HL-60/S4 treated with retinoic acid at 250 ng/mL for 4 days and 3 days (cell line): Measurements from ENCODE around the gene OSBPL5.

Experiments
- in situ Hi-C: fragments of 300-500 bp; cut with MboI; formaldehyde crosslinking; loops from 2 replicates; pipeline ENCODE4 v1.7.0; 2022; ENCODE audit warnings: low sequenced_read_pairs

The OSBPL5 gene

GRCh38 chr11:3060436-3061025, 104.6 kb downstream of the OSBPL5 start:
- in situ Hi-C loops = no loop called here

- in situ Hi-C loops = no loop called here
Observed at GRCh38 chr11:3058753-3059664, 106.1 kb downstream of the OSBPL5 start.

- in situ Hi-C loops = no loop called here
Observed at GRCh38 chr11:3057069-3057963, 107.8 kb downstream of the OSBPL5 start, which contains the start of gene CARS1. Gene CARS1, minus strand, starts transcription at chr11:3057423. Its CDS starts 56 bp downstream, at chr11:3057367.

- in situ Hi-C loops = no loop called here
Observed at GRCh38 chr11:3056296-3057068, 108.6 kb downstream of the OSBPL5 start.

GRCh38 chr11:3055891-3056290, 109.2 kb downstream of the OSBPL5 start:
- in situ Hi-C loops = no loop called here

- in situ Hi-C loops = no loop called here
Observed at GRCh38 chr11:3052567-3052966, 112.5 kb downstream of the OSBPL5 start.

GRCh38 chr11:3052109-3052479, 113.0 kb downstream of the OSBPL5 start:
- in situ Hi-C loops = no loop called here

- in situ Hi-C loops = no loop called here
Observed at GRCh38 chr11:3051196-3052108, 113.7 kb downstream of the OSBPL5 start.

GRCh38 chr11:3050386-3051195, 114.5 kb downstream of the OSBPL5 start:
- in situ Hi-C loops = no loop called here

- in situ Hi-C loops = no loop called here
Observed at GRCh38 chr11:3049430-3050243, 115.5 kb downstream of the OSBPL5 start.

- in situ Hi-C loops = no loop called here
Observed at GRCh38 chr11:3047637-3048036, 117.5 kb downstream of the OSBPL5 start.

GRCh38 chr11:3046641-3047040, 118.5 kb downstream of the OSBPL5 start:
- in situ Hi-C loops = no loop called here

GRCh38 chr11:3046190-3046589, 118.9 kb downstream of the OSBPL5 start:
- in situ Hi-C loops = no loop called here

- in situ Hi-C loops = no loop called here
Observed at GRCh38 chr11:3044915-3045314, 120.2 kb downstream of the OSBPL5 start.

- in situ Hi-C loops = no loop called here
Observed at GRCh38 chr11:3044004-3044403, 121.1 kb downstream of the OSBPL5 start.

GRCh38 chr11:3043315-3043871, 121.7 kb downstream of the OSBPL5 start:
- in situ Hi-C loops = no loop called here

GRCh38 chr11:3042496-3043314, 122.4 kb downstream of the OSBPL5 start:
- in situ Hi-C loops = no loop called here
